A549 treated with Mapracorat at 1 μM for 4 hours (cell line): ENCODE measurements around the gene DNAJC17. TPM values are rescaled to one million over a fixed set of nuclear protein-coding genes. Genes with fewer than 3 reads are reported as not detected.

ENCODE experiments used
- total RNA-seq: library from RNA; stranded (reverse); fragments of 200-300 nt; extraction: Qiagen RNA extraction; gene quantifications from 5 replicates; pipeline ENCODE4 v1.2.3, GENCODE V29; 2022

The DNAJC17 gene, protein sequence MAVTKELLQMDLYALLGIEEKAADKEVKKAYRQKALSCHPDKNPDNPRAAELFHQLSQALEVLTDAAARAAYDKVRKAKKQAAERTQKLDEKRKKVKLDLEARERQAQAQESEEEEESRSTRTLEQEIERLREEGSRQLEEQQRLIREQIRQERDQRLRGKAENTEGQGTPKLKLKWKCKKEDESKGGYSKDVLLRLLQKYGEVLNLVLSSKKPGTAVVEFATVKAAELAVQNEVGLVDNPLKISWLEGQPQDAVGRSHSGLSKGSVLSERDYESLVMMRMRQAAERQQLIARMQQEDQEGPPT
- 18.5 to 28.4 TPM (median 24.0 TPM) in 5 replicates for total RNA-seq

GRCh38 chr15:40807028-40807887, at the start of gene DNAJC17, which contains the start of gene ZFYVE19:
Gene DNAJC17 (minus strand): TSS chr15:40807473. CDS start chr15:40807446, 27 bp downstream.
Gene ZFYVE19 (plus strand): TSS chr15:40807089. CDS start chr15:40807590, 501 bp downstream.

GRCh38 chr15:40843885-40844695, 36.8 kb upstream of the DNAJC17 start, which contains the start of gene SPINT1:
Gene SPINT1 (plus strand): TSS chr15:40844048. CDS start chr15:40844555, 507 bp downstream.

GRCh38 chr15:40828447-40829036, 21.3 kb upstream of the DNAJC17 start, which contains the start of gene PPP1R14D:
Gene PPP1R14D (minus strand): TSS chr15:40828708. CDS start chr15:40828641, 67 bp downstream.

GRCh38 chr15:40769274-40770146, 37.8 kb downstream of the DNAJC17 start, which contains the start of gene C15orf62:
Gene C15orf62 (plus strand): TSS chr15:40769980. CDS start chr15:40770496, 516 bp downstream.

GRCh38 chr15:40763801-40764628, 43.3 kb downstream of the DNAJC17 start, which contains the start of gene GCHFR:
Gene GCHFR (plus strand): TSS chr15:40764068. CDS start chr15:40764181, 113 bp downstream.

GRCh38 chr15:40754883-40755811, 52.1 kb downstream of the DNAJC17 start, which contains the start of gene RMDN3:
Gene RMDN3 (minus strand): TSS chr15:40755254. CDS start chr15:40754783, 471 bp downstream.

Other genes with a start within 250 kb of the DNAJC17 start
- gene CCDC32, start 242.4 kb downstream of the DNAJC17 start, total RNA-seq: 11.9 to 17.7 TPM (median 15.5 TPM) in 5 replicates
- 13.3 to 15.7 TPM (median 15.3 TPM) in 5 replicates for gene RPUSD2, start 238.2 kb downstream of the DNAJC17 start, total RNA-seq
- gene KNL1, start 213.2 kb downstream of the DNAJC17 start, total RNA-seq: 5.3 to 7.2 TPM (median 6.8 TPM) in 5 replicates
- 17.3 to 21.5 TPM (median 19.4 TPM) in 5 replicates for gene RAD51, start 112.3 kb downstream of the DNAJC17 start, total RNA-seq
- gene RMDN3, start 52.2 kb downstream of the DNAJC17 start, total RNA-seq: 21.8 to 22.8 TPM (median 22.2 TPM) in 5 replicates
- 6.7 to 8.7 TPM (median 7.4 TPM) in 5 replicates for gene GCHFR, start 43.4 kb downstream of the DNAJC17 start, total RNA-seq
- gene C15orf62, start 37.5 kb downstream of the DNAJC17 start, total RNA-seq: 0.07 TPM in 3 of 5 replicates, not detected in the others
- gene ZFYVE19, start 384 bp downstream of the DNAJC17 start, total RNA-seq: 13.9 to 19.2 TPM (median 17.3 TPM) in 5 replicates
- gene PPP1R14D, start 21.2 kb upstream of the DNAJC17 start, total RNA-seq: 0.20 to 0.33 TPM in 2 of 5 replicates, not detected in the others
- gene SPINT1, start 36.6 kb upstream of the DNAJC17 start, total RNA-seq: 0.59 to 1.2 TPM (median 0.91 TPM) in 5 replicates
- 4.2 to 5.8 TPM (median 4.8 TPM) in 5 replicates for gene RHOV, start 66.8 kb upstream of the DNAJC17 start, total RNA-seq
- gene VPS18, start 87.0 kb upstream of the DNAJC17 start, total RNA-seq: 18.7 to 25.6 TPM (median 23.9 TPM) in 5 replicates
- 1.1 to 2.0 TPM (median 1.8 TPM) in 5 replicates for gene DLL4, start 121.9 kb upstream of the DNAJC17 start, total RNA-seq
- gene CHAC1, start 146.0 kb upstream of the DNAJC17 start, total RNA-seq: 4.4 to 8.2 TPM (median 6.1 TPM) in 5 replicates